Stimulated activated effector memory CD8-positive, alpha-beta T cell treated with anti-CD3 and anti-CD28 coated beads, Interleukin-12 subunit alpha, Interleukin-12 subunit beta, amount 100 ng/mL, for 72 hours (primary cell): ENCODE data around the gene PRPF39.
A peak's percentile ranks its signal among the peaks of the same experiment; 100 is the strongest.
"Not testable (repeated sequence)": the region's sequence is repeated elsewhere in the genome, so short reads cannot be mapped to it uniquely, and the experiment has no call there.

ENCODE experiments used
- ATAC-seq: fragments of 150-1000 bp; cut with Tn5 transposase; 2 replicates; pipeline ENCODE4 v1.10.0; 2021
- DNase-seq, 2 donors: peaks; one replicate each; pipeline ENCODE4 v3.0.0; 2021 to 2022; ENCODE audit warnings: low spot score in 2 of 2
- H3K27ac Mint-ChIP-seq: one replicate; pipeline ENCODE4 v1.8.0; 2022; ENCODE audit warnings: mild to moderate bottlenecking, mixed read lengths
- H3K36me3 Mint-ChIP-seq: one replicate; pipeline ENCODE4 v1.8.0; 2022; ENCODE audit warnings: mild to moderate bottlenecking, mixed read lengths
- H3K4me1 Mint-ChIP-seq: one replicate; pipeline ENCODE4 v1.8.0; 2022; ENCODE audit warnings: mixed read lengths
- H3K4me3 Mint-ChIP-seq: one replicate; pipeline ENCODE4 v1.8.0; 2022; ENCODE audit warnings: mild to moderate bottlenecking, mixed read lengths
- H3K9me3 Mint-ChIP-seq: one replicate; pipeline ENCODE4 v1.8.0; 2022; ENCODE audit warnings: mixed read lengths

The PRPF39 gene

DNA sequence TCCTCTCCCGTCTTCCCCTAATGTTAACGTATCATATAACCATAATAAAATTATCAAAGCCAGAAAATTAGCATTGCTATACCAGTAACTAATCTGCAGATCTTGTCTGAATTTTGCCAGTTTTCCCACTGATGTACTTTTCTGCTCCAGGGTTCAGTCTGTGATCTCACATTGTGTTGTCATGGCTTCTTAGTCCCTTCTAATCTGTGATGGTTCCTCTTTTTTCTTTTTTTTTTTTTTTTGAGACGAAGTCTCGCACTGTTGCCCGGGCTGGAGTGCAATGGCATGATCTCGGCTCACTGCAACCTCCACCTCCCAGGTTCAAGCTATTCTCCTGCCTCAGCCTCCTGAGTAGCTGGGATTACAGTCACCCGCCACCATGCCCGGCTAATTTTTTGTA lies 58.2 kb downstream of the PRPF39 start:
- ATAC-seq, H3K4me3 Mint-ChIP-seq, H3K9me3 Mint-ChIP-seq, H3K27ac Mint-ChIP-seq, DNase-seq: not testable (repeated sequence)
- Mint-ChIP-seq H3K36me3 (peaks cover 23% of the 10 kb centered on the region), H3K4me1 (peaks cover 15% of the 10 kb centered on the region)

GRCh38 chr14:45144658-45145057 lies 60.7 kb downstream of the PRPF39 start:
- Mint-ChIP-seq H3K27ac (no peak overlapping the region), H3K9me3 (no peaks in the 10 kb centered on the region), H3K4me3 (no peak overlapping the region), H3K36me3 (peaks cover 34% of the 10 kb centered on the region), H3K4me1 (peaks cover 4% of the 10 kb centered on the region)
- DNase-seq (no peak), ATAC-seq (no peak)

DNA sequence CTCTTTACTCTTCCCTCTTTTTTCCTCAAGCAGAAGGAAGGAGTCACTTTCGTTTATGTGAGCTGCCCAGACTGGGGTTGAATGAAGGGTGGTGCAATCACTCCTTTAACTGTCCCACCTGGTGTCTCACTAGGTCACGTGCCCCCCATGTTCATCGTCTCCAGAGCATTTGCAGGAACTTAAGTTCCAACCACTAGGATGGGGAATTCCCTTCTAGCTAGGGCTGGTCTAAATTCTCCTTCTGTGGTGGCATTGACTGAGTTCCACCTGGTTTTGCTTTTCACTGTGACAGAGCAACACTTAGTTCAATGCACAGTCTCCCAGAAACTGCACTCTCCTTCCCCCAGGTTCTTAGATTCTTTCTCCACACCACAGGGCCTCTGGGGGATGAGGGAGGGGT lies 61.3 kb downstream of the PRPF39 start:
- ATAC-seq, result no peak

DNA sequence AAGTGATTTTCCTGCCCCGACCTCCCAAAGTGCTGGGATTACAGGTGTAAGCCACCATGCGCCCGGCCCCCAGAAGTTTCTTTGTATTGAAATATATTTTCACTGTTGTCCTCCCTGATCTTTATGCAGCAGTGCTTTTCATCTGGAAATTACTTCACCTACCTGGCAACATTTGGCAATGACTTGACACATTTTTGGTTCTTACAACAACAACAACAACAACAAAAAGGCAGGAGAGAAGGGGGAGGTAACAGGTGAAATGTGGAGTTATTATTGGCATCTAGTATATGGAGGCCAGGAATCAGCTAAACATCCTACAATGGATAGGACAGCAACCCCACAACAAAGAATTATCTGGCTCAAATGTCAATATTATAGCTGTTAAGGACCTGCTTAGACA lies 65.7 kb downstream of the PRPF39 start:
- peaks cover 11% of the 10 kb centered on the region for H3K36me3 Mint-ChIP-seq
- DNase-seq (no peak), ATAC-seq (no peak)
- H3K27ac Mint-ChIP-seq, result no peak overlapping the region
- H3K4me1 Mint-ChIP-seq, result no peaks in the 10 kb centered on the region
- H3K9me3 Mint-ChIP-seq, result no peaks in the 10 kb centered on the region
- no peak overlapping the region for H3K4me3 Mint-ChIP-seq

More for the DNA sequence above, 61.3 kb downstream of the PRPF39 start:
- peaks cover 4% of the 10 kb centered on the region for H3K4me1 Mint-ChIP-seq
- no peak overlapping the region for H3K4me3 Mint-ChIP-seq
- no peak for DNase-seq
- no peaks in the 10 kb centered on the region for H3K9me3 Mint-ChIP-seq
- H3K27ac Mint-ChIP-seq, result no peak overlapping the region
- peaks cover 32% of the 10 kb centered on the region for H3K36me3 Mint-ChIP-seq

DNA sequence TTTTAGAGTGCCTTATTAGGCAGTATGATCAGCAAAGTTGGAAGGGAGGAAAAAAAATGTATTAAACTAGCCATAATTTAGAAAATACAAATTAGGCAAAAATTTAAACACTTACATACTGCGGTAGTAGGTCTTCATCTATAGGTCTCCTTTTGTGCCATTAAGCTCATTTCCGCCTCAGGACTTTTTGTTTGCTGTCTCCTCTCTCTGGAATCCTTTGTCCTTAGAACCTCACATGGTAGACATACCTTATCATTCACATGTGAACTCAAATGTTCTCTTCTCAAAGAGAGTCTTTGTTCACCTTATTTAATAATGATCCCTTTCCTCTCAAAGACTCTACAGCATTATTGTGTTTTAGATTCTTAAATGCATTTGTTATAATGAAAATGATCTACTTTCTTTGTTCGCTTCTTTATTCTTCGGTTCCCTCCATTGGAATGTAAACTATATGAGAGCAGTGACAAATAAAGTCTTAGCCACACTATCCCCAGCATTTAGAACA lies 66.5 kb downstream of the PRPF39 start:
- no peak overlapping the region for H3K27ac Mint-ChIP-seq
- ATAC-seq, result no peak
- H3K4me3 Mint-ChIP-seq, result no peak overlapping the region

DNA sequence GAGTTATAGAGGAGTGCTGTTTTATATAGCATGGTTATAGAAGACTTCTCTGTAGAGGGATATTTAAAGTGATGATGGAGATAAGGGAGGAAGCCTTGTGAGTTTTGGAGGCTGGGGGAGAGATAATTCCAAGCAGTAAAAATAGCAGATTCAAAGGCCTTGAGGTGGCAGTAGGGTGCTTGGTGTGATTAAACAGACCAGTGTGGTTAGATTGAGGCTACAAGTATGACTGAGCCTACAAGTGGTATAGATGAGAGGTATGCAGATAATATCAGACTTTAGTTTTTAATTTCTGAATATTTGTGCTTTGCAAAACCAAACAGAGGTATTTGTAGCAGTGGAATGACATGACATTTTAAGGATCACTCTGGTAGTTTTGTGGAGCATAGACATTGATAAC lies 72.2 kb downstream of the PRPF39 start:
- no peak for DNase-seq
- H3K4me1 Mint-ChIP-seq, result peaks cover 8% of the 10 kb centered on the region
- no peaks in the 10 kb centered on the region for H3K9me3 Mint-ChIP-seq
- peak; percentile 99 for ATAC-seq
- H3K36me3 Mint-ChIP-seq, result peaks cover 16% of the 10 kb centered on the region
- no peak overlapping the region for H3K27ac Mint-ChIP-seq
- H3K4me3 Mint-ChIP-seq, result no peak overlapping the region

More for the DNA sequence above, 66.5 kb downstream of the PRPF39 start:
- no peak for DNase-seq
- H3K9me3 Mint-ChIP-seq, result no peaks in the 10 kb centered on the region
- H3K4me1 Mint-ChIP-seq, result no peaks in the 10 kb centered on the region
- peaks cover 11% of the 10 kb centered on the region for H3K36me3 Mint-ChIP-seq
